K562 (cell line): Measurements from ENCODE around the gene SMCO3. TPM values are rescaled to one million over a fixed set of nuclear protein-coding genes. Genes with fewer than 3 reads are reported as not detected.

Experiments
- ATAC-seq: fragments of 200-7000 bp; cut with Tn5 transposase; 3 replicates; pipeline ENCODE4 v1.9.1; 2020; ENCODE audit warnings: moderate library complexity
- BruUV-seq: library from RNA; stranded (reverse); fragments of 400-500 nt; replicated peaks from 2 replicates; lab custom pipeline; 2021; lab: Mats Ljungman, UMichigan
- CTCF ChIA-PET: fragments of 300-600 bp; formaldehyde crosslinking; extraction: SDS; loops from one replicate; lab custom pipeline; 2021; ENCODE audit warnings: low intra/inter-chr PET ratio; lab: Yijun Ruan, JAX
- POLR2A ChIA-PET: fragments of 300-600, 350-650 bp; sonication (Branson Sonifier 250); formaldehyde crosslinking; extraction: SDS; loops from one replicate; lab custom pipeline; 2021; ENCODE audit warnings: antibody characterized with exemption, inconsistent platforms; lab: Yijun Ruan, JAX
- DNase-seq, 4 experiments: peaks; one replicate each; pipeline versions ENCODE4 v3.0.0 to v3.0.0-alpha.2; 2011 to 2018; ENCODE audit warnings: low spot score in 3 of 4, mixed read lengths in 3 of 4; ENCODE audit errors: extremely low read depth in 1 of 4
- FAIRE-seq: peaks from 2 replicates; lab custom pipeline; 2011; peaks lifted over from hg19 to GRCh38; lab: Jason Lieb, UNC
- H2AFZ ChIP-seq: 2 replicates; pipeline ENCODE4 v1.6.0; 2011; ENCODE audit warnings: low read depth, low read length, control low read depth, inconsistent platforms
- H3K27ac ChIP-seq: fragments of 200-600 bp; 3 replicates; pipeline ENCODE4 v1.8.0; 2011; ENCODE audit warnings: low read depth, mild to moderate bottlenecking, control low read depth, inconsistent platforms, low read length, moderate library complexity, mixed read lengths; ENCODE audit errors: extremely low read depth
- H3K27me3 ChIP-seq, 2 experiments: fragments of 300-600 bp in 1 of 2; 2 replicates in 1 of 2; 3 replicates in 1 of 2; pipeline versions ENCODE4 v1.6.0 to v1.8.0; 2011; ENCODE audit warnings: inconsistent platforms in 2 of 2, low read length in 2 of 2, mild to moderate bottlenecking in 1 of 2, mixed read lengths in 1 of 2, moderate library complexity in 1 of 2; ENCODE audit not compliant: control insufficient read depth in 2 of 2, insufficient read depth in 2 of 2
- H3K36me3 ChIP-seq: fragments of 300-600 bp; 3 replicates; pipeline ENCODE4 v1.8.0; 2011; ENCODE audit warnings: mild to moderate bottlenecking, low read length, inconsistent platforms; ENCODE audit not compliant: control insufficient read depth, insufficient read depth
- H3K4me1 ChIP-seq, 2 experiments: fragments of 200-600 bp in 1 of 2; replicated peaks in 1 of 2; 2 replicates in 1 of 2; 3 replicates in 1 of 2; pipeline versions ENCODE4 v1.5.1 to v1.8.0; 2011; ENCODE audit warnings: inconsistent platforms in 2 of 2, low read length in 2 of 2, mild to moderate bottlenecking in 1 of 2, mixed read lengths in 1 of 2, moderate library complexity in 1 of 2; ENCODE audit not compliant: control insufficient read depth in 2 of 2, insufficient read depth in 2 of 2
- H3K4me2 ChIP-seq: 2 replicates; pipeline ENCODE4 v1.6.1; 2011; ENCODE audit warnings: low read length, control low read depth, inconsistent platforms, mixed read lengths; ENCODE audit not compliant: insufficient read depth
- H3K4me3 ChIP-seq: fragments of 200-600 bp; sonication (generic), shearing (Covaris generic); 2 replicates; pipeline ENCODE4 v1.5.1; 2016; ENCODE audit warnings: control low read depth, inconsistent platforms
- H3K79me2 ChIP-seq: fragments of 200-600 bp; 3 replicates; pipeline ENCODE4 v1.8.0; 2011; ENCODE audit warnings: low read length, inconsistent platforms; ENCODE audit not compliant: control insufficient read depth, insufficient read depth
- H3K9ac ChIP-seq, 2 experiments: 2 replicates each; pipeline versions ENCODE4 v1.6.0 to v1.6.1; 2011; ENCODE audit warnings: low read depth in 2 of 2, low read length in 2 of 2, control low read depth in 1 of 2, inconsistent platforms in 1 of 2, mild to moderate bottlenecking in 1 of 2, mixed read lengths in 1 of 2; ENCODE audit not compliant: insufficient read depth in 1 of 2
- H3K9me1 ChIP-seq: one replicate; pipeline ENCODE4 v1.6.0; 2011; ENCODE audit warnings: inconsistent platforms, mild to moderate bottlenecking, low read length, moderate library complexity; ENCODE audit not compliant: control insufficient read depth, insufficient read depth
- H3K9me3 ChIP-seq: replicated peaks from 2 replicates; pipeline ENCODE4 v1.5.1; 2011; ENCODE audit warnings: low read depth, low read length, inconsistent platforms; ENCODE audit not compliant: control insufficient read depth, insufficient read depth
- H4K20me1 ChIP-seq: replicated peaks from 2 replicates; pipeline ENCODE4 v1.6.1; 2011; ENCODE audit warnings: low read length, inconsistent platforms, mixed read lengths; ENCODE audit not compliant: control insufficient read depth, insufficient read depth
- DNMT1 ChIP-seq: fragments of 450-650 bp; IDR thresholded peaks from 2 replicates; pipeline ENCODE4 v1.6.1; 2016; ENCODE audit warnings: antibody characterized with exemption, mild to moderate bottlenecking
- HDAC3 ChIP-seq: fragments of 450-650 bp; IDR thresholded peaks from 2 replicates; pipeline ENCODE4 v1.6.1; 2018; ENCODE audit warnings: borderline replicate concordance, mild to moderate bottlenecking, moderate library complexity; ENCODE audit not compliant: partially characterized antibody
- HDAC6 ChIP-seq: IDR thresholded peaks from 2 replicates; pipeline ENCODE4 v1.6.1; 2012; ENCODE audit warnings: low read depth, mild to moderate bottlenecking, control low read depth, inconsistent platforms, low read length, moderate library complexity
- KLF1 ChIP-seq: fragments of 450-650 bp; IDR thresholded peaks from 2 replicates; pipeline ENCODE4 v1.6.1; 2016; ENCODE audit warnings: missing genetic modification characterization, missing compliant biosample characterization
- MTA2 ChIP-seq: fragments of 450-650 bp; IDR thresholded peaks from 2 replicates; pipeline ENCODE4 v1.6.1; 2016; ENCODE audit warnings: low read depth
- PHF20 ChIP-seq: fragments of 450-650 bp; IDR thresholded peaks from 2 replicates; pipeline ENCODE4 v1.6.1; 2018; ENCODE audit not compliant: partially characterized antibody
- POLR2B ChIP-seq: fragments of 450-650 bp; IDR thresholded peaks from 2 replicates; pipeline ENCODE4 v1.6.1; 2018; ENCODE audit warnings: low read depth; ENCODE audit not compliant: partially characterized antibody
- POLR2G ChIP-seq: fragments of 200-400 bp; formaldehyde crosslinking; IDR thresholded peaks from 2 replicates; pipeline ENCODE4 v1.6.1; 2017; ENCODE audit warnings: low read depth, mild to moderate bottlenecking, antibody characterized with exemption, low read length, moderate library complexity
- PRPF4 ChIP-seq: fragments of 200-400 bp; formaldehyde crosslinking; IDR thresholded peaks from one replicate; pipeline ENCODE4 v1.6.1; 2017; ENCODE audit warnings: low read length, low read depth, mild to moderate bottlenecking; ENCODE audit not compliant: insufficient read depth, poor library complexity, severe bottlenecking
- SP1 ChIP-seq: sonication (generic); formaldehyde crosslinking; IDR thresholded peaks from 2 replicates; pipeline ENCODE4 v1.8.1; 2022; ENCODE audit warnings: mild to moderate bottlenecking, missing genetic modification reagents
- ZNF668 ChIP-seq: fragments of 250-450 bp; sonication (Bioruptor Pico); IDR thresholded peaks from 2 replicates; pipeline ENCODE4 v1.8.0; 2022; ENCODE audit warnings: mild to moderate bottlenecking, inconsistent platforms
- ZNF830 ChIP-seq: fragments of 250-450 bp; sonication (Bioruptor Pico); IDR thresholded peaks from 2 replicates; pipeline ENCODE4 v1.5.0; 2021; ENCODE audit warnings: mild to moderate bottlenecking
- WGBS: fragments of 100-300 bp; shearing (Covaris generic); methylation state at CpG from one replicate; pipeline ENCODE4 v1.1.6; 2016; ENCODE audit warnings: low coverage, mixed read lengths; ENCODE audit not compliant: insufficient coverage; ENCODE audit errors: missing lambda C conversion rate; 5-methylcytosine and 5-hydroxymethylcytosine counted together
- in situ Hi-C: fragments of 300-500 bp; cut with MboI; formaldehyde crosslinking; loops from 4 replicates; pipeline ENCODE4 v1.15.0; 2018; ENCODE audit warnings: inconsistent platforms, mixed read lengths
- intact Hi-C: fragments of 100-400 bp; cut with micrococcal nuclease; formaldehyde crosslinking; loops from 2 replicates; pipeline ENCODE4 v1.14.2; 2022
- polyA plus RNA-seq, 8 experiments: library from polyadenylated mRNA; depleted of rRNA in 4 of 8; stranded (reverse) in 5 of 8; unstranded in 3 of 8; fragments of >200 nt; fragmentation: Nextera tagmentation in 2 of 8; fragmentation: Illumina TruSeq in 1 of 8; extraction: Ambion mirVana in 2 of 8; extraction: Trizol in 1 of 8; gene quantifications; 2 replicates each; pipeline versions ENCODE4 v1.2.1 to v1.2.3, GENCODE V29; 2011 to 2014; ENCODE audit warnings: inconsistent platforms in 1 of 8, missing spikeins in 1 of 8
- total RNA-seq, 7 experiments: library from RNA; depleted of rRNA in 6 of 7; stranded (reverse); fragments of >200 nt in 6 of 7; fragmentation: Illumina TruSeq in 2 of 7; extraction: Trizol in 2 of 7; gene quantifications; 2 replicates each; pipeline versions ENCODE4 v1.2.1 to v1.2.3, GENCODE V29; 2011 to 2021; ENCODE audit warnings: low replicate concordance in 1 of 7
- TF ChIP-seq, protein P1 (sequence below), 2 experiments: fragments of 450-650 bp; IDR thresholded peaks; 2 replicates each; pipeline ENCODE4 v1.6.1; 2018; ENCODE audit warnings: mild to moderate bottlenecking in 2 of 2, low read depth in 1 of 2; ENCODE audit not compliant: partially characterized antibody in 2 of 2
- TF ChIP-seq, protein P2 (sequence below): sonication (generic); IDR thresholded peaks from 2 replicates; pipeline ENCODE4 v1.6.1; 2016
- TF ChIP-seq, protein P3 (sequence below): sonication (generic); formaldehyde crosslinking; IDR thresholded peaks from 2 replicates; pipeline ENCODE4 v1.8.1; 2023; ENCODE audit warnings: mild to moderate bottlenecking, missing genetic modification reagents

SMCO3 gene
- total and polyA plus RNA-seq, 9 of the 15 experiments (the other 6 are each of a cell fraction or from before 2014, with no cell fraction given): 0.10 to 0.14 TPM; not detected in 7

DNA sequence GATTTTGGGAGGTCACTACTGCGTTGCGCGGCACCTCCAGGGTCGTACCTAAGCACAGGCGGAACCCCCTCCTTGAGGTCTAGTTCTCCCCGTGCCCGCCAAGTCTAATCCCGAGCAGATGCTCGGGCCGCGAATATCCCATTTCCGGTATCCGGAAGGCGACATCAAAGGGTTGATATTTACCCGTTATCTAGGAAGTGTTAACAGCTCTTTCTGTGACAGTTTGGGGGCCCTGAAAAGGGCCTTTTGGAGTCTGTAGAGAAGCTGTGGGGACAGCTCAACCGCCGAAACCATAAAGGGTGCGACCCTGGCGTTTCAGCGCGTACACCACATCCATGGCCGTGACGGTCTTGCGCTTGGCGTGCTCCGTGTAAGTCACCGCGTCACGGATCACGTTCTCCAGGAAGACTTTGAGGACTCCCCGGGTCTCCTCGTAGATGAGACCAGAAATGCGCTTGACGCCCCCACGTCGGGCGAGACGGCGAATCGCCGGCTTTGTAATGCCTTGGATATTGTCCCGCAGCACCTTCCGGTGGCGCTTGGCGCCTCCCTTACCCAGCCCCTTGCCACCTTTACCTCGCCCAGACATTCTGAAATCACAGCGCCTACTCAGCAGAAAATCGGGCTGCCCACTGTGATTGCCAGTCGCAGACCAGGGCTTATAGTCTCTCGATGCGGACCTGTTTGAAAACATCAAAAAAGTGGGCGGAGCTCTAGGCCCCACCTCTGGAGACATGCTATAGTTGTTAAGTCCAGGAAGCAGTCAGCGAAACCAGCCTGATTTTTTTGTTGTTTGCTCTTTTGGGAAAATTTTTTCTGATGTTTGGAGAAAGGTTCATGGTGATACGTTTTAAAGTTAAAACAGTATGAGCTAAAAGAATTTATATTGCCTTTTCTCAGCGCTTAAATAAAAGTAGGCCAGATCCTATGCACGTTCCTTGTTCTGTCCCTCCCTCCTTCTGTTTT, 43.2 kb downstream of the SMCO3 start:
- no peak for DNase-seq
- CTCF ChIA-PET: no interaction called here
- no peak for ATAC-seq
- Histone ChIP-seq H3K4me1 (no peaks in the 10 kb centered on the region; a peak in 1 of 5 replicates), H3K27me3 (peaks cover 0 to 14% of the 10 kb centered on the region in 2 experiments; a peak in 1 of 5 replicates), H3K36me3 (no peaks in the 10 kb centered on the region), H4K20me1 (no peaks in the 10 kb centered on the region), H3K9me3 (no peaks in the 10 kb centered on the region), H3K9ac (no peak overlapping the region), H3K27ac (no peak overlapping the region), H3K4me2 (no peak overlapping the region), H2AFZ (no peak overlapping the region), H3K4me3 (no peak overlapping the region), H3K79me2 (no peaks in the 10 kb centered on the region), H3K9me1 (no peaks in the 10 kb centered on the region)
- FAIRE-seq: no peak
- POLR2A ChIA-PET: no interaction called here
- in situ Hi-C loops: no loop called here
- BruUV-seq: no TSS peak
- WGBS: 38% methylated on average over 39 of the region's 56 CpGs
- intact Hi-C loops: no loop called here
- TF ChIP-seq, protein P1, sequence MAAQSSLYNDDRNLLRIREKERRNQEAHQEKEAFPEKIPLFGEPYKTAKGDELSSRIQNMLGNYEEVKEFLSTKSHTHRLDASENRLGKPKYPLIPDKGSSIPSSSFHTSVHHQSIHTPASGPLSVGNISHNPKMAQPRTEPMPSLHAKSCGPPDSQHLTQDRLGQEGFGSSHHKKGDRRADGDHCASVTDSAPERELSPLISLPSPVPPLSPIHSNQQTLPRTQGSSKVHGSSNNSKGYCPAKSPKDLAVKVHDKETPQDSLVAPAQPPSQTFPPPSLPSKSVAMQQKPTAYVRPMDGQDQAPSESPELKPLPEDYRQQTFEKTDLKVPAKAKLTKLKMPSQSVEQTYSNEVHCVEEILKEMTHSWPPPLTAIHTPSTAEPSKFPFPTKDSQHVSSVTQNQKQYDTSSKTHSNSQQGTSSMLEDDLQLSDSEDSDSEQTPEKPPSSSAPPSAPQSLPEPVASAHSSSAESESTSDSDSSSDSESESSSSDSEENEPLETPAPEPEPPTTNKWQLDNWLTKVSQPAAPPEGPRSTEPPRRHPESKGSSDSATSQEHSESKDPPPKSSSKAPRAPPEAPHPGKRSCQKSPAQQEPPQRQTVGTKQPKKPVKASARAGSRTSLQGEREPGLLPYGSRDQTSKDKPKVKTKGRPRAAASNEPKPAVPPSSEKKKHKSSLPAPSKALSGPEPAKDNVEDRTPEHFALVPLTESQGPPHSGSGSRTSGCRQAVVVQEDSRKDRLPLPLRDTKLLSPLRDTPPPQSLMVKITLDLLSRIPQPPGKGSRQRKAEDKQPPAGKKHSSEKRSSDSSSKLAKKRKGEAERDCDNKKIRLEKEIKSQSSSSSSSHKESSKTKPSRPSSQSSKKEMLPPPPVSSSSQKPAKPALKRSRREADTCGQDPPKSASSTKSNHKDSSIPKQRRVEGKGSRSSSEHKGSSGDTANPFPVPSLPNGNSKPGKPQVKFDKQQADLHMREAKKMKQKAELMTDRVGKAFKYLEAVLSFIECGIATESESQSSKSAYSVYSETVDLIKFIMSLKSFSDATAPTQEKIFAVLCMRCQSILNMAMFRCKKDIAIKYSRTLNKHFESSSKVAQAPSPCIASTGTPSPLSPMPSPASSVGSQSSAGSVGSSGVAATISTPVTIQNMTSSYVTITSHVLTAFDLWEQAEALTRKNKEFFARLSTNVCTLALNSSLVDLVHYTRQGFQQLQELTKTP (IDR thresholded peaks at IDR 0.05; ENCODE audit: low read depth in 1 of 2, partially characterized antibody in 2 of 2): no peak
- TF ChIP-seq, protein P2, sequence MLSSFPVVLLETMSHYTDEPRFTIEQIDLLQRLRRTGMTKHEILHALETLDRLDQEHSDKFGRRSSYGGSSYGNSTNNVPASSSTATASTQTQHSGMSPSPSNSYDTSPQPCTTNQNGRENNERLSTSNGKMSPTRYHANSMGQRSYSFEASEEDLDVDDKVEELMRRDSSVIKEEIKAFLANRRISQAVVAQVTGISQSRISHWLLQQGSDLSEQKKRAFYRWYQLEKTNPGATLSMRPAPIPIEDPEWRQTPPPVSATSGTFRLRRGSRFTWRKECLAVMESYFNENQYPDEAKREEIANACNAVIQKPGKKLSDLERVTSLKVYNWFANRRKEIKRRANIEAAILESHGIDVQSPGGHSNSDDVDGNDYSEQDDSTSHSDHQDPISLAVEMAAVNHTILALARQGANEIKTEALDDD: no peak
- no peak for TF ChIP-seq HDAC6
- no peak for TF ChIP-seq SP1 (CRISPR knock-in tag)
- no peak for TF ChIP-seq DNMT1
- no peak for TF ChIP-seq MTA2
- no peak for TF ChIP-seq KLF1
- no peak for TF ChIP-seq ZNF668
- TF ChIP-seq, protein P3, sequence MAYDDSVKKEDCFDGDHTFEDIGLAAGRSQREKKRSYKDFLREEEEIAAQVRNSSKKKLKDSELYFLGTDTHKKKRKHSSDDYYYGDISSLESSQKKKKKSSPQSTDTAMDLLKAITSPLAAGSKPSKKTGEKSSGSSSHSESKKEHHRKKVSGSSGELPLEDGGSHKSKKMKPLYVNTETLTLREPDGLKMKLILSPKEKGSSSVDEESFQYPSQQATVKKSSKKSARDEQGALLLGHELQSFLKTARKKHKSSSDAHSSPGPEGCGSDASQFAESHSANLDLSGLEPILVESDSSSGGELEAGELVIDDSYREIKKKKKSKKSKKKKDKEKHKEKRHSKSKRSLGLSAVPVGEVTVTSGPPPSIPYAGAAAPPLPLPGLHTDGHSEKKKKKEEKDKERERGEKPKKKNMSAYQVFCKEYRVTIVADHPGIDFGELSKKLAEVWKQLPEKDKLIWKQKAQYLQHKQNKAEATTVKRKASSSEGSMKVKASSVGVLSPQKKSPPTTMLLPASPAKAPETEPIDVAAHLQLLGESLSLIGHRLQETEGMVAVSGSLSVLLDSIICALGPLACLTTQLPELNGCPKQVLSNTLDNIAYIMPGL: no peak
- no peak for TF ChIP-seq POLR2G
- no peak for TF ChIP-seq POLR2B
- no peak for TF ChIP-seq PRPF4
- TF ChIP-seq ZNF830 (CRISPR knock-in tag): no peak
- TF ChIP-seq PHF20: no peak
- TF ChIP-seq HDAC3: no peak
